Neuronal stem cell (in vitro differentiated cells): Measurements from ENCODE around the gene ISG15.
A peak's percentile ranks its signal among the peaks of the same experiment; 100 is the strongest.

Experiments
- DNase-seq: peaks from one replicate; pipeline ENCODE4 v3.0.0-alpha.2; 2013; ENCODE audit warnings: low spot score
- H2AFZ ChIP-seq: one replicate; pipeline ENCODE4 v1.6.1; 2013; ENCODE audit warnings: mild to moderate bottlenecking, low read length, inconsistent platforms
- H2AK5ac ChIP-seq: 2 replicates; pipeline ENCODE4 v1.6.1; 2013; ENCODE audit warnings: low read depth, mild to moderate bottlenecking, inconsistent platforms, low read length, moderate library complexity, mixed read lengths
- H2BK120ac ChIP-seq: 2 replicates; pipeline ENCODE4 v1.6.1; 2013; ENCODE audit warnings: low read depth, mild to moderate bottlenecking, inconsistent platforms, low read length, moderate library complexity, mixed read lengths
- H2BK12ac ChIP-seq: one replicate; pipeline ENCODE4 v1.6.1; 2013; ENCODE audit warnings: low read length, inconsistent platforms
- H2BK15ac ChIP-seq: 2 replicates; pipeline ENCODE4 v1.6.1; 2013; ENCODE audit warnings: mild to moderate bottlenecking, low read length, inconsistent platforms, mixed read lengths
- H2BK5ac ChIP-seq: one replicate; pipeline ENCODE4 v1.6.1; 2013; ENCODE audit warnings: inconsistent platforms, mild to moderate bottlenecking, low read length, moderate library complexity
- H3K14ac ChIP-seq: one replicate; pipeline ENCODE4 v1.6.1; 2013; ENCODE audit warnings: low read length, inconsistent platforms
- H3K18ac ChIP-seq: 2 replicates; pipeline ENCODE4 v1.6.1; 2013; ENCODE audit warnings: low read length, inconsistent platforms
- H3K23ac ChIP-seq: 2 replicates; pipeline ENCODE4 v1.6.1; 2013; ENCODE audit warnings: low read depth, mild to moderate bottlenecking, mixed read lengths, low read length, inconsistent platforms; ENCODE audit not compliant: poor library complexity
- H3K27ac ChIP-seq: replicated peaks from 3 replicates; pipeline ENCODE4 v1.5.1; 2013; ENCODE audit warnings: low read length, inconsistent platforms
- H3K27me3 ChIP-seq, 3 experiments: 2 replicates each; pipeline ENCODE4 v1.6.1; 2013; ENCODE audit warnings: low read length in 3 of 3, mild to moderate bottlenecking in 2 of 3, inconsistent platforms in 1 of 3, low read depth in 1 of 3, mixed read lengths in 1 of 3, moderate library complexity in 1 of 3; ENCODE audit not compliant: control insufficient read depth in 3 of 3, insufficient read depth in 3 of 3
- H3K36me3 ChIP-seq, 2 donors: replicated peaks in 1 of 2; 2 replicates each; pipeline ENCODE4 v1.6.1; 2013; ENCODE audit warnings: low read length in 2 of 2; ENCODE audit not compliant: control insufficient read depth in 2 of 2, insufficient read depth in 2 of 2
- H3K4ac ChIP-seq: 2 replicates; pipeline ENCODE4 v1.6.1; 2013; ENCODE audit warnings: inconsistent platforms, mild to moderate bottlenecking, low read length, moderate library complexity
- H3K4me1 ChIP-seq, 2 donors: 1 replicate in 1 of 2; 2 replicates in 1 of 2; pipeline ENCODE4 v1.6.1; 2013; ENCODE audit warnings: low read length in 2 of 2, low read depth in 1 of 2; ENCODE audit not compliant: control insufficient read depth in 2 of 2, insufficient read depth in 1 of 2
- H3K4me2 ChIP-seq: one replicate; pipeline ENCODE4 v1.6.1; 2013; ENCODE audit warnings: mild to moderate bottlenecking, low read length, inconsistent platforms; ENCODE audit not compliant: insufficient read depth, poor library complexity, severe bottlenecking
- H3K4me3 ChIP-seq, 2 donors: 2 replicates each; pipeline ENCODE4 v1.5.1; 2013; ENCODE audit warnings: low read length in 2 of 2, mild to moderate bottlenecking in 2 of 2, inconsistent platforms in 1 of 2, moderate library complexity in 1 of 2
- H3K79me1 ChIP-seq: one replicate; pipeline ENCODE4 v1.6.1; 2013; ENCODE audit warnings: low read depth, mild to moderate bottlenecking, inconsistent platforms, low read length, moderate library complexity
- H3K9ac ChIP-seq: one replicate; pipeline ENCODE4 v1.6.1; 2013; ENCODE audit warnings: mild to moderate bottlenecking, low read depth, low read length, inconsistent platforms; ENCODE audit not compliant: poor library complexity
- H3K9me3 ChIP-seq, 2 donors: replicated peaks in 1 of 2; 2 replicates each; pipeline versions ENCODE3 to v1.6.1; 2013; ENCODE audit warnings: low read length in 2 of 2, mild to moderate bottlenecking in 2 of 2, inconsistent platforms in 1 of 2, low read depth in 1 of 2, mixed read lengths in 1 of 2, moderate library complexity in 1 of 2; ENCODE audit not compliant: control insufficient read depth in 2 of 2, insufficient read depth in 1 of 2
- H4K8ac ChIP-seq: one replicate; pipeline ENCODE4 v1.6.1; 2013; ENCODE audit warnings: low read depth, mild to moderate bottlenecking, inconsistent platforms, low read length, moderate library complexity
- H4K91ac ChIP-seq: one replicate; pipeline ENCODE4 v1.6.1; 2013; ENCODE audit warnings: low read length, low read depth, mild to moderate bottlenecking, inconsistent platforms; ENCODE audit not compliant: poor library complexity
- WGBS, 2 donors: extraction: QIAGEN DNeasy Blood & Tissue Kit; methylation state at CpG; one replicate each; pipeline ENCODE4 v1.1.7; 2013; ENCODE audit warnings: missing lambda C conversion rate in 2 of 2, mixed read lengths in 1 of 2; ENCODE audit not compliant: insufficient read length in 2 of 2, insufficient replicate concordance in 1 of 2; ENCODE audit errors: extremely low coverage in 2 of 2; 5-methylcytosine and 5-hydroxymethylcytosine counted together

Gene ISG15

DNA sequence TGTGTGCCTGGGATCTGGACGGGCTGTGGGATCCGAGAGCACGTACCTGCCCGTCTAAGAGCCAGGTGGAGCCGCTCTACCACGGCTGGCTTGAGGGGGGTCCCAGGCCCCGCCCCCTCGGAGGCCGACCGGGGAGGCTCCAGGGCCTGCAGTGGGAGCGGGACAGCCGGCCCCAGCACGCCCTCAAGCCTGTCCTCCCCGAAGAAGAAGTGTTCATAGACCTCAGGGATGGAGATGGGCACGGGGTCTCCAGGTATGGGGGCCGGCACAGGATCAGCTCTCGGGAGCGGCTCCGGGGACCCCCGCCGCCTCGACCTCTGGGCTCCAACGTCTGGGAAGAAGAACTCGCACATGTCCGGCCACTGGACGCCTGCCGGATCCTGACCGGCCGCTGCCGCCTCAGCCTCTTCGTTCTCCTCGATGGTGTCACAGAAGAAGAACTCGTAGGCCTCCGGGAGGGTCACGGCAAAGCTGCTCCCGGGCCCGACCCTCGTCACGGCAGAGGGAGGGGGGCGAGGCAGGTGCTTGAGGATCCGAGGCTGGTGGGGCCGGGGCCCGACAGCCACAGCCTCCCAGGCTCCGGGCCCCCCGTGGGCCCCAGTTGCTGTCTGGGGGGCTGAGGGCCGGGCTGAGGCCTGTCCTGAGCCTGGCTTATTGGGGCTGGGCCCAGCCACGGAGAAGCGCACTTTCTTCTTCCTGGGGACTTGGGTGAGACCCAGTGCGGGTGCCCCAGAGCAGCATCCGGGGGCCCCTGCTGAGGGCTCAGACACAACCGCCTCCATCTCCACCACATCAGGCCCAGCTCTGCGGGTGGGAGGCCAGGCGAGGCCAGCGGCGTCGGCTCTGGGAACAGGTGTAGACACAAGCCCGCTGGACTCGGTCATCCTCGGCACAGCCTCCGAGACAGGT lies 34.2 kb upstream of the ISG15 start:
- no peak overlapping the region for H3K27ac ChIP-seq
- H4K8ac ChIP-seq: no peak overlapping the region
- H3K4me2 ChIP-seq: no peak overlapping the region
- no peaks in the 10 kb centered on the region for H3K9me3 ChIP-seq
- no peak overlapping the region for H3K9ac ChIP-seq
- peak overlapping the region; percentile 50 for H3K23ac ChIP-seq
- no peak overlapping the region for H3K18ac ChIP-seq
- no peak overlapping the region for H2BK5ac ChIP-seq
- H2AFZ ChIP-seq: no peak overlapping the region
- no CpG with 5 or more reads among the region's 60 CpGs for WGBS, 2 donors
- H4K91ac ChIP-seq: no peak overlapping the region
- H2AK5ac ChIP-seq: peak overlapping the region; percentile 28
- H3K36me3 ChIP-seq: no peaks in the 10 kb centered on the region
- no peak for DNase-seq
- no peak overlapping the region for H2BK120ac ChIP-seq
- no peak overlapping the region for H2BK15ac ChIP-seq
- peak overlapping the region; percentile 21 for H3K14ac ChIP-seq
- H3K4me3 ChIP-seq: no peak overlapping the region
- no peak overlapping the region for H2BK12ac ChIP-seq
- H3K4me1 ChIP-seq: peaks cover 0 to 1% of the 10 kb centered on the region in 2 donors
- H3K27me3 ChIP-seq: peaks cover 0 to 68% (median 13%) of the 10 kb centered on the region in 3 experiments
- no peaks in the 10 kb centered on the region for H3K79me1 ChIP-seq
- H3K4ac ChIP-seq: no peak overlapping the region

DNA sequence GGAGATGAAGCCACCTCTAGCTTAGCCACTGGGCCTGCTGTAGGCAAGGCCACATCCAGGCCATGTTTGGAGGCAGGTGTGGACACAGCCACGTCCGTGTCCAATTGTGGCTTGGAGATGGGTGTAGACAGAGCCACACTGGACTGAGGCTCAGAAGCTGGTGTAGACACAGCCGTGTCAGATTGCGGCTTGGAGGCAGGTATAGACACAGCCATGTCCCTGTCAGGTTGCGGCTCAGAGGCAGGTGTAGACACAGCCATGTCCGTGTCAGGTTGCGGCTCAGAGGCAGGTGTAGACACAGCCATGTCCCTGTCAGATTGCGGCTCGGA lies 33.6 kb upstream of the ISG15 start:
- no peak overlapping the region for H4K8ac ChIP-seq
- no peak overlapping the region for H3K4ac ChIP-seq
- H3K27ac ChIP-seq: no peak overlapping the region
- no peak for DNase-seq
- H2BK15ac ChIP-seq: no peak overlapping the region
- H2AK5ac ChIP-seq: no peak overlapping the region
- no peak overlapping the region for H2BK12ac ChIP-seq
- no peak overlapping the region for H2BK5ac ChIP-seq
- H2BK120ac ChIP-seq: no peak overlapping the region
- H3K36me3 ChIP-seq: no peaks in the 10 kb centered on the region
- H3K18ac ChIP-seq: no peak overlapping the region
- no peaks in the 10 kb centered on the region for H3K9me3 ChIP-seq
- no peak overlapping the region for H4K91ac ChIP-seq
- H3K14ac ChIP-seq: peak overlapping the region; percentile 27
- H3K4me1 ChIP-seq: peaks cover 0 to 1% of the 10 kb centered on the region in 2 donors
- WGBS, 2 donors: no CpG with 5 or more reads among the region's 9 CpGs
- H3K79me1 ChIP-seq: no peaks in the 10 kb centered on the region
- H3K23ac ChIP-seq: peak overlapping the region; percentile 50
- no peak overlapping the region for H2AFZ ChIP-seq
- H3K9ac ChIP-seq: no peak overlapping the region
- peak overlapping the region in 1 of 2 donors; percentile 48 for H3K4me3 ChIP-seq
- peaks cover 0 to 62% (median 10%) of the 10 kb centered on the region in 3 experiments for H3K27me3 ChIP-seq
- no peak overlapping the region for H3K4me2 ChIP-seq

DNA sequence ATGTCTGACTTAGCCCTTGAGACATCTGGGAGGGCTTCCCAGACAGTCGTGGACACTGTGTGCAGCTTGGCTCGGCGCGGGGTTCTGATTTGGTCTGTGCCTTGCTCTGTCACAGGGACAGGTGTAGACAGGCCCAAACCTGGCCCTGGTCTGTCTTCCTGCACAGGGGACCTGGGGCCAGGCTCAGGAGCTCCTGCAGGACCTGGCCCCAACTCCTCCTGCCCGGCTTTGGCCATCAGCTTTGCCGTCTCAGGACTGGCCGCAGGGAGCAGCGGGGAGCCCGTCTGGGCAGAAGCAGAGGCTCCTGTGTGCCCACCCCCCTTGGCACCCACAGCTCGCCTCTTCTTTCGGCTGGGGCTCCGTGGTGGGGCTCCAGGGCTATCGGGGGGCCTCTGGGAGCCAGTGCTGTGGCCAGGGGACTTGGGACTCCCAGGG lies 33.1 kb upstream of the ISG15 start:
- H3K18ac ChIP-seq: no peak overlapping the region
- no peak overlapping the region for H3K4ac ChIP-seq
- no peak overlapping the region for H2BK12ac ChIP-seq
- H2BK5ac ChIP-seq: no peak overlapping the region
- no peak overlapping the region for H3K27ac ChIP-seq
- H3K9ac ChIP-seq: no peak overlapping the region
- no peaks in the 10 kb centered on the region for H3K79me1 ChIP-seq
- no peak overlapping the region for H3K4me2 ChIP-seq
- no peak overlapping the region for H3K14ac ChIP-seq
- no peak overlapping the region for H2AFZ ChIP-seq
- H3K23ac ChIP-seq: peak overlapping the region; percentile 50
- H2AK5ac ChIP-seq: peak overlapping the region; percentile 84
- H3K4me3 ChIP-seq: no peak overlapping the region
- H2BK15ac ChIP-seq: peak overlapping the region; percentile 67
- H4K8ac ChIP-seq: no peak overlapping the region
- no peak for DNase-seq
- H3K9me3 ChIP-seq: no peaks in the 10 kb centered on the region
- H3K27me3 ChIP-seq: peaks cover 0 to 60% (median 8%) of the 10 kb centered on the region in 3 experiments
- H3K4me1 ChIP-seq: peaks cover 0 to 1% of the 10 kb centered on the region in 2 donors
- H4K91ac ChIP-seq: no peak overlapping the region
- no peak overlapping the region for H2BK120ac ChIP-seq
- WGBS, 2 donors: no CpG with 5 or more reads among the region's 13 CpGs
- H3K36me3 ChIP-seq: no peaks in the 10 kb centered on the region

DNA sequence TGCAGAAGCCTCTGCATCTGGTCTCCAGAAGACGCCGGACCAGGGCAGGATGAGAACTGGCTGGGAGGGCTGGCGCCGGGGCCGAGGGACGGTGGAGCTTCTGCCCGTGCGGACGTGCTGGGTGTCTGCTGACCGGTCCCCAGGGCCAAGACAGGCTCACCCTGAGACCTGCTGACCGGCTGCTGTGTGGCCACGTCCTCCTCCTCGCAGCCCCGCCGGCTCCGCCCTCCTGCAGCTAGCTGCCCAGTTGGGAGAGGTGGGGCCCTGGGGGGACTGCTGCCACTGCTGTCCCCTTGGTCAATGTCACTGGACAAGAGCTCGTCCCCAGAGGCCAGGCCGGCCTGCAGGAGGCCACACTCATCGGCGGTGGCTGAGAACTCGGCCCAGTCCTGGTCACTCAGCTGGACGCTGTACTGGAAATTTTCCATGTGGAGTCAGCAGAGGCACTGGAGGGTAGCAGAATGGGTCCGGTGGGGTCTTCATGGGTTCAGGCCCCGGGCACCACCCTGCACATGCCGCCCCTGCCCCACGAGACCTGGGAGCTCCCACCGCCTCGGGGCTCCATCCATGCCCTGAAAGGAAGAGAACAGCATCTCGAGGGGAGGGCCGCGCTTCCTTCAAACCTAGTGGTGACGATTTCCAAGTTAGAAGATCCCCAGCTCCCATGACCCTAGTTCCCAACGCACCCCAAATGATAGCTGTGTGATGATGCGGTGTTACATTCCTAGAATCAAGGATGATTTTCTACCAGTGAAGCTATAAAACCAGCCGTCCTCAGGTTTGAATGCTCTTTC lies 32.5 kb upstream of the ISG15 start:
- Histone ChIP-seq H3K23ac (peak overlapping the region; percentile 80), H3K4ac (no peak overlapping the region), H2BK5ac (peak overlapping the region; percentile 75), H3K27me3 (peaks cover 0 to 57% (median 5%) of the 10 kb centered on the region in 3 experiments), H3K79me1 (no peaks in the 10 kb centered on the region), H3K27ac (no peak overlapping the region), H3K4me1 (peaks cover 0 to 1% of the 10 kb centered on the region in 2 donors), H4K91ac (no peak overlapping the region), H2BK12ac (no peak overlapping the region), H3K14ac (peak overlapping the region; percentile 71), H2AFZ (no peak overlapping the region), H3K4me2 (no peak overlapping the region), H4K8ac (no peak overlapping the region), H2BK15ac (peak overlapping the region; percentile 67), H3K36me3 (no peaks in the 10 kb centered on the region), H3K18ac (peak overlapping the region; percentile 38), H2AK5ac (peak overlapping the region; percentile 84), H3K9ac (peak overlapping the region; percentile 60), H3K4me3 (no peak overlapping the region), H2BK120ac (no peak overlapping the region), H3K9me3 (no peaks in the 10 kb centered on the region)
- no peak for DNase-seq
- WGBS, 2 donors: no CpG with 5 or more reads among the region's 35 CpGs
